SK-N-SH treated with all-trans-retinoic acid at 6 μM for 48 hours (cell line): ENCODE data around the gene OR52I2.

Experiments used
- ATAC-seq: fragments of 200-7000 bp; cut with Tn5 transposase; 3 replicates; pipeline ENCODE4 v1.9.1; 2020; ENCODE audit warnings: mild to moderate bottlenecking, moderate library complexity
- ARNTL ChIP-seq: fragments of 450-650 bp; formaldehyde crosslinking; IDR thresholded peaks from 2 replicates; pipeline ENCODE4 v1.5.0; 2020; ENCODE audit warnings: low read depth, mild to moderate bottlenecking, moderate library complexity, borderline replicate concordance
- BACH2 ChIP-seq: fragments of 250-450 bp; sonication (Bioruptor Pico); IDR thresholded peaks from 2 replicates; pipeline ENCODE4 v1.9.0; 2021; ENCODE audit warnings: mild to moderate bottlenecking, borderline replicate concordance
- CREB5 ChIP-seq: fragments of 250-450 bp; sonication (Bioruptor Pico); IDR thresholded peaks from 2 replicates; pipeline ENCODE4 v1.5.1; 2020; ENCODE audit warnings: low read depth, mild to moderate bottlenecking, moderate library complexity
- CSDC2 ChIP-seq: fragments of 250-450 bp; sonication (Bioruptor Pico); IDR thresholded peaks from 2 replicates; pipeline ENCODE4 v1.5.0; 2020; ENCODE audit warnings: mild to moderate bottlenecking, moderate library complexity
- CSRNP3 ChIP-seq: fragments of 250-450 bp; sonication (Bioruptor Pico); IDR thresholded peaks from 2 replicates; pipeline ENCODE4 v1.5.1; 2021; ENCODE audit warnings: mild to moderate bottlenecking, moderate library complexity
- ESRRG ChIP-seq: fragments of 250-450 bp; sonication (Bioruptor Pico); IDR thresholded peaks from 2 replicates; pipeline ENCODE4 v1.6.1; 2021; ENCODE audit warnings: mild to moderate bottlenecking
- GLIS3 ChIP-seq: fragments of 250-450 bp; sonication (Bioruptor Pico); IDR thresholded peaks from 2 replicates; pipeline ENCODE4 v1.5.0; 2020; ENCODE audit warnings: mild to moderate bottlenecking, moderate library complexity
- ISL1 ChIP-seq: fragments of 250-450 bp; sonication (Bioruptor Pico); IDR thresholded peaks from 2 replicates; pipeline ENCODE4 v2.1.2; 2022; ENCODE audit warnings: mild to moderate bottlenecking, moderate library complexity
- OSR1 ChIP-seq: fragments of 250-450 bp; sonication (Bioruptor Pico); IDR thresholded peaks from 2 replicates; pipeline ENCODE4 v1.8.0; 2022; ENCODE audit warnings: moderate library complexity, mild to moderate bottlenecking, inconsistent platforms
- PATZ1 ChIP-seq: fragments of 250-450 bp; sonication (Bioruptor Pico); IDR thresholded peaks from 2 replicates; pipeline ENCODE4 v1.8.0; 2020; ENCODE audit warnings: mild to moderate bottlenecking, moderate library complexity, borderline replicate concordance
- POU6F1 ChIP-seq: fragments of 250-450 bp; sonication (Bioruptor Pico); IDR thresholded peaks from 2 replicates; pipeline ENCODE4 v1.8.0; 2021; ENCODE audit warnings: low read depth, mild to moderate bottlenecking, moderate library complexity, borderline replicate concordance
- PPARA ChIP-seq: fragments of 250-450 bp; sonication (Bioruptor Pico); IDR thresholded peaks from 2 replicates; pipeline ENCODE4 v1.5.0; 2020; ENCODE audit warnings: mild to moderate bottlenecking, borderline replicate concordance
- RARB ChIP-seq: fragments of 250-450 bp; sonication (Bioruptor Pico); IDR thresholded peaks from 2 replicates; pipeline ENCODE4 v1.8.0; 2021; ENCODE audit warnings: mild to moderate bottlenecking, moderate library complexity
- TCF4 ChIP-seq: fragments of 250-450 bp; sonication (Bioruptor Pico); IDR thresholded peaks from 2 replicates; pipeline ENCODE4 v1.8.0; 2021; ENCODE audit warnings: mild to moderate bottlenecking, moderate library complexity, borderline replicate concordance
- ZC3H10 ChIP-seq: fragments of 250-450 bp; sonication (Bioruptor Pico); IDR thresholded peaks from 2 replicates; pipeline ENCODE4 v1.5.1; 2021; ENCODE audit warnings: mild to moderate bottlenecking, moderate library complexity
- ZFP3 ChIP-seq: fragments of 250-450 bp; sonication (Bioruptor Pico); IDR thresholded peaks from 2 replicates; pipeline ENCODE4 v1.5.0; 2020; ENCODE audit warnings: mild to moderate bottlenecking, moderate library complexity
- ZFP30 ChIP-seq: fragments of 450-650 bp; formaldehyde crosslinking; IDR thresholded peaks from 2 replicates; pipeline ENCODE4 v1.5.0; 2022; ENCODE audit warnings: mild to moderate bottlenecking, moderate library complexity
- ZNF565 ChIP-seq: fragments of 450-650 bp; formaldehyde crosslinking; conservative IDR thresholded peaks from 2 replicates; pipeline ENCODE4 v1.5.0; 2020; ENCODE audit warnings: low read depth, mild to moderate bottlenecking, moderate library complexity
- ZNF70 ChIP-seq: fragments of 450-650 bp; formaldehyde crosslinking; IDR thresholded peaks from 2 replicates; pipeline ENCODE4 v1.5.0; 2020; ENCODE audit warnings: mild to moderate bottlenecking, moderate library complexity
- ZNF8 ChIP-seq: fragments of 450-650 bp; formaldehyde crosslinking; IDR thresholded peaks from 2 replicates; pipeline ENCODE4 v1.5.0; 2020; ENCODE audit warnings: mild to moderate bottlenecking, moderate library complexity

The OR52I2 gene

GRCh38 chr11:4593739-4594138 is 12.2 kb downstream of the OR52I2 start, which contains the start of gene OR52I1:
TSS of gene OR52I1 (plus strand) at chr11:4594039. CDS start at chr11:4594039, 0 bp downstream.
- TF ChIP-seq ZFP3 (CRISPR knock-in tag) (no peak), CSRNP3 (no peak), POU6F1 (no peak), ZNF8 (CRISPR knock-in tag) (no peak), ZFP30 (CRISPR knock-in tag) (no peak), RARB (CRISPR knock-in tag) (no peak)
- ATAC-seq, result no peak

- TF ChIP-seq BACH2 (CRISPR knock-in tag) (no peak), RARB (CRISPR knock-in tag) (no peak), ESRRG (no peak), POU6F1 (no peak), CSRNP3 (no peak), OSR1 (CRISPR knock-in tag) (no peak), PATZ1 (CRISPR knock-in tag) (no peak), ZFP30 (CRISPR knock-in tag) (no peak), CSDC2 (no peak), ZC3H10 (no peak), ZNF8 (CRISPR knock-in tag) (no peak)
- ATAC-seq, result no peak
These were observed 23.5 kb downstream of the OR52I2 start for GRCh38 chr11:4605057-4605456.

GRCh38 chr11:4606231-4607015 is 24.9 kb downstream of the OR52I2 start:
- ATAC-seq, result no peak
- TF ChIP-seq ZFP3 (CRISPR knock-in tag), result no peak
- no peak for TF ChIP-seq OSR1 (CRISPR knock-in tag)
- TF ChIP-seq ARNTL, result no peak
- TF ChIP-seq ISL1 (CRISPR knock-in tag), result no peak
- TF ChIP-seq PPARA (CRISPR knock-in tag), result no peak
- no peak for TF ChIP-seq POU6F1
- no peak for TF ChIP-seq ZNF8 (CRISPR knock-in tag)
- TF ChIP-seq ZNF70 (CRISPR knock-in tag), result no peak
- no peak for TF ChIP-seq CREB5
- no peak for TF ChIP-seq TCF4 (CRISPR knock-in tag)
- TF ChIP-seq ZC3H10, result no peak
- no peak for TF ChIP-seq ZFP30 (CRISPR knock-in tag)
- no peak for TF ChIP-seq ZNF565 (CRISPR knock-in tag)
- TF ChIP-seq CSRNP3, result no peak
- no peak for TF ChIP-seq ESRRG
- TF ChIP-seq BACH2 (CRISPR knock-in tag), result no peak
- no peak for TF ChIP-seq GLIS3 (CRISPR knock-in tag)
